BJ (cell line): ENCODE data around the gene SF3A2. TPM values are rescaled to one million over a fixed set of nuclear protein-coding genes. Genes with fewer than 3 reads are reported as not detected.

Experiments
- CTCF ChIA-PET: fragments of 350-600 bp; formaldehyde crosslinking; extraction: SDS; loops from one replicate; lab custom pipeline; 2021; ENCODE audit warnings: antibody characterized with exemption, inconsistent platforms; lab: Yijun Ruan, JAX
- POLR2A ChIA-PET: fragments of 300-600 bp; sonication (Branson Sonifier 250); formaldehyde crosslinking; extraction: SDS; loops from one replicate; lab custom pipeline; 2021; ENCODE audit warnings: antibody characterized with exemption; lab: Charles Lee
- DNase-seq: peaks from one replicate; pipeline ENCODE4 v3.0.0-alpha.2; 2011; ENCODE audit warnings: low read depth
- H3K27me3 ChIP-seq: 2 replicates; pipeline ENCODE4 v1.6.0; 2011; ENCODE audit warnings: low read length; ENCODE audit not compliant: control insufficient read depth, insufficient read depth
- H3K36me3 ChIP-seq: 2 replicates; pipeline ENCODE4 v1.5.1; 2011; ENCODE audit warnings: low read length; ENCODE audit not compliant: control insufficient read depth, insufficient read depth
- H3K4me3 ChIP-seq: 2 replicates; pipeline ENCODE4 v1.5.1; 2011; ENCODE audit warnings: low read depth, mild to moderate bottlenecking, control low read depth, low read length
- CTCF ChIP-seq: IDR thresholded peaks from 2 replicates; pipeline ENCODE4 v1.5.1; 2011; ENCODE audit warnings: low read depth, mild to moderate bottlenecking, control low read depth, inconsistent platforms, low read length, moderate library complexity; ENCODE audit not compliant: insufficient read depth
- polyA plus RNA-seq: library from polyadenylated mRNA; depleted of rRNA; stranded (reverse); fragments of >200 nt; gene quantifications from 2 replicates; pipeline ENCODE4 v1.2.3, GENCODE V29; 2011

Gene SF3A2
- polyA plus RNA-seq, 1 experiment = 12.2 TPM

GRCh38 chr19:2255982-2256685, 19.5 kb downstream of the SF3A2 start, which contains the start of gene JSRP1:
TSS of gene JSRP1 (minus strand) at chr19:2256417. CDS start at chr19:2255314, 1,103 bp downstream.
- no peak for TF ChIP-seq CTCF
- ChIA-PET POLR2A (no interaction called here), CTCF (interaction anchor here (1.6 kb wide), 1 partner anchor 18 kb away, joined by 3 read pairs; no protein-coding TSS in a partner anchor)
- Histone ChIP-seq H3K36me3 (no peaks in the 10 kb centered on the region), H3K4me3 (no peak within 1 kb of the TSS), H3K27me3 (peaks cover 14% of the 10 kb centered on the region)
- no peak for DNase-seq

GRCh38 chr19:2259336-2259735, 22.7 kb downstream of the SF3A2 start:
- no peak for TF ChIP-seq CTCF
- DNase-seq = no peak
- H3K27me3 ChIP-seq = no peaks in the 10 kb centered on the region
- no peaks in the 10 kb centered on the region for H3K36me3 ChIP-seq
- CTCF ChIA-PET = interaction anchor here (0.9 to 2.3 kb wide), 3 partner anchors 17 to 104 kb away, joined by 3 to 9 read pairs (median 4); no protein-coding TSS in a partner anchor
- POLR2A ChIA-PET = no interaction called here
- H3K4me3 ChIP-seq = no peak overlapping the region

GRCh38 chr19:2260341-2260805, 23.7 kb downstream of the SF3A2 start:
- H3K27me3 ChIP-seq = no peaks in the 10 kb centered on the region
- no peaks in the 10 kb centered on the region for H3K36me3 ChIP-seq
- CTCF ChIA-PET = interaction anchor here (1.1 to 2.9 kb wide), 3 partner anchors 14 to 105 kb away, joined by 4 to 15 read pairs (median 9); no protein-coding TSS in a partner anchor
- no peak for TF ChIP-seq CTCF
- POLR2A ChIA-PET = interaction anchor here (0.6 kb wide), 1 partner anchor 34 kb away, joined by 8 read pairs; no protein-coding TSS in a partner anchor
- DNase-seq = no peak
- H3K4me3 ChIP-seq = no peak overlapping the region

GRCh38 chr19:2261438-2262172, 25.0 kb downstream of the SF3A2 start:
- peak; percentile 68 for TF ChIP-seq CTCF
- Histone ChIP-seq H3K4me3 (no peak overlapping the region), H3K36me3 (no peaks in the 10 kb centered on the region), H3K27me3 (no peaks in the 10 kb centered on the region)
- CTCF ChIA-PET = interaction anchor here (0.7 to 2.9 kb wide), 11 partner anchors 9 to 331 kb away, joined by 3 to 15 read pairs (median 3); no protein-coding TSS in a partner anchor
- POLR2A ChIA-PET = no interaction called here
- no peak for DNase-seq
